Astrocyte (in vitro differentiated cells and primary cell): Measurements from ENCODE around the gene MEGF10. TPM values are rescaled to one million over a fixed set of nuclear protein-coding genes. Genes with fewer than 3 reads are reported as not detected.

Experiments used
- DNase-seq: peaks from one replicate; pipeline ENCODE4 v3.0.0-alpha.2; 2010; ENCODE audit warnings: low read depth
- FAIRE-seq: peaks from 2 replicates; lab custom pipeline; 2011; peaks lifted over from hg19 to GRCh38; lab: Jason Lieb, UNC
- H2AFZ ChIP-seq: 2 replicates; pipeline ENCODE4 v1.6.0; 2012; ENCODE audit warnings: low read depth, low read length, inconsistent platforms
- H3K27ac ChIP-seq: 2 replicates; pipeline ENCODE4 v1.5.1; 2011; ENCODE audit warnings: low read depth, low read length, inconsistent platforms
- H3K27me3 ChIP-seq: 2 replicates; pipeline ENCODE4 v1.6.0; 2011; ENCODE audit warnings: low read length, inconsistent platforms; ENCODE audit not compliant: insufficient read depth
- H3K36me3 ChIP-seq: 2 replicates; pipeline ENCODE4 v1.5.1; 2011; ENCODE audit warnings: low read length, inconsistent platforms; ENCODE audit not compliant: insufficient read depth
- H3K4me1 ChIP-seq: 2 replicates; pipeline ENCODE4 v1.5.1; 2011; ENCODE audit warnings: low read length, inconsistent platforms; ENCODE audit not compliant: insufficient read depth
- H3K4me2 ChIP-seq: 2 replicates; pipeline ENCODE4 v1.6.0; 2012; ENCODE audit warnings: low read length, inconsistent platforms
- H3K4me3 ChIP-seq: 2 replicates; pipeline ENCODE4 v1.5.1; 2011; ENCODE audit warnings: low read depth, mild to moderate bottlenecking, low read length, inconsistent platforms; ENCODE audit not compliant: insufficient read depth
- H3K79me2 ChIP-seq: 2 replicates; pipeline ENCODE4 v1.6.0; 2012; ENCODE audit warnings: mild to moderate bottlenecking, low read length, inconsistent platforms; ENCODE audit not compliant: insufficient read depth
- H3K9ac ChIP-seq: 2 replicates; pipeline ENCODE4 v1.6.0; 2012; ENCODE audit warnings: mild to moderate bottlenecking, low read length, inconsistent platforms
- H3K9me3 ChIP-seq: 2 replicates; pipeline ENCODE4 v1.5.1; 2012; ENCODE audit warnings: low read depth, mild to moderate bottlenecking, low read length, inconsistent platforms; ENCODE audit not compliant: insufficient read depth
- H4K20me1 ChIP-seq: 2 replicates; pipeline ENCODE4 v1.6.0; 2012; ENCODE audit warnings: low read length, inconsistent platforms; ENCODE audit not compliant: insufficient read depth
- H3K27ac Mint-ChIP-seq: one replicate; pipeline ENCODE4 v1.8.0; 2021; ENCODE audit warnings: mild to moderate bottlenecking, mixed read lengths; ENCODE audit not compliant: unreplicated experiment
- H3K27me3 Mint-ChIP-seq: one replicate; pipeline ENCODE4 v1.8.0; 2021; ENCODE audit warnings: low read depth, mixed read lengths; ENCODE audit not compliant: unreplicated experiment
- H3K36me3 Mint-ChIP-seq: one replicate; pipeline ENCODE4 v1.8.0; 2021; ENCODE audit warnings: low read depth, mixed read lengths; ENCODE audit not compliant: unreplicated experiment
- H3K4me1 Mint-ChIP-seq: one replicate; pipeline ENCODE4 v1.8.0; 2021; ENCODE audit warnings: low read depth, mixed read lengths; ENCODE audit not compliant: unreplicated experiment
- H3K4me3 Mint-ChIP-seq: one replicate; pipeline ENCODE4 v1.8.0; 2021; ENCODE audit warnings: mild to moderate bottlenecking, moderate library complexity, mixed read lengths; ENCODE audit not compliant: unreplicated experiment
- H3K9me3 Mint-ChIP-seq: one replicate; pipeline ENCODE4 v1.8.0; 2021; ENCODE audit warnings: mild to moderate bottlenecking, mixed read lengths; ENCODE audit not compliant: unreplicated experiment
- EZH2 ChIP-seq: IDR thresholded peaks from 2 replicates; pipeline ENCODE4 v1.6.1; 2012; ENCODE audit warnings: mild to moderate bottlenecking, low read length, inconsistent platforms; ENCODE audit not compliant: insufficient read depth
- total RNA-seq: library from RNA; stranded (reverse); gene quantifications from 2 replicates; pipeline ENCODE4 v1.2.1, GENCODE V29; 2021
- TF ChIP-seq, protein P1 (sequence below): IDR thresholded peaks from 2 replicates; pipeline ENCODE4 v1.5.1; 2011; ENCODE audit warnings: low read depth, mild to moderate bottlenecking, inconsistent platforms, low read length, moderate library complexity; ENCODE audit not compliant: insufficient read depth

MEGF10 gene
- total RNA-seq, 1 donor from 2014 or later, result 15.8 TPM

DNA sequence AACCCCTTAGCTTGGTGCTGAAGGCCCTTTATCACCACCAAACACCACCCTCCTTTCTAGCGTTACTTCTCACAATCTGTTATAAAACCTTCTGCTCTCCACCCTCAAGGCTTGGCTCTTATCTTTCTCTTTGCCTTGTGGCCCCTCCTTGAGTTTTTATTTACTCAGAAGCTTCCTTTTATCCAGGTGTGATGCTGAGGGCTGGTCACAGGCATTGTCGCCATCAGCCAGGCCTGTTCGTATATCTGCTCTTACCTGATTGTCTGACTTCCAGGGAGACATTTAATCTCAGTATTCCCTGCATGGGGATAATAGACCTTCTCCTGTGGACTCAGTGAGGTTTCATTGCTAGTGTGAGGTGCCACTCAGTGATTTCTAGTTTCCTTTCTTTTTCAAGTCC is 34.2 kb downstream of the MEGF10 start:
- Histone ChIP-seq H3K79me2 (no peaks in the 10 kb centered on the region), H3K9me3 (no peaks in the 10 kb centered on the region), H3K27me3 (no peaks in the 10 kb centered on the region), H3K36me3 (no peaks in the 10 kb centered on the region), H2AFZ (no peak overlapping the region), H3K27ac (no peak overlapping the region), H3K4me2 (no peak overlapping the region), H3K4me3 (no peak overlapping the region), H4K20me1 (no peaks in the 10 kb centered on the region), H3K9ac (no peak overlapping the region), H3K4me1 (peaks cover 15% of the 10 kb centered on the region)
- Mint-ChIP-seq H3K4me3 (no peak overlapping the region), H3K27ac (no peak overlapping the region), H3K4me1 (peaks cover 24% of the 10 kb centered on the region), H3K9me3 (no peaks in the 10 kb centered on the region), H3K27me3 (no peaks in the 10 kb centered on the region), H3K36me3 (no peaks in the 10 kb centered on the region)
- no peak for DNase-seq
- TF ChIP-seq, protein P1, sequence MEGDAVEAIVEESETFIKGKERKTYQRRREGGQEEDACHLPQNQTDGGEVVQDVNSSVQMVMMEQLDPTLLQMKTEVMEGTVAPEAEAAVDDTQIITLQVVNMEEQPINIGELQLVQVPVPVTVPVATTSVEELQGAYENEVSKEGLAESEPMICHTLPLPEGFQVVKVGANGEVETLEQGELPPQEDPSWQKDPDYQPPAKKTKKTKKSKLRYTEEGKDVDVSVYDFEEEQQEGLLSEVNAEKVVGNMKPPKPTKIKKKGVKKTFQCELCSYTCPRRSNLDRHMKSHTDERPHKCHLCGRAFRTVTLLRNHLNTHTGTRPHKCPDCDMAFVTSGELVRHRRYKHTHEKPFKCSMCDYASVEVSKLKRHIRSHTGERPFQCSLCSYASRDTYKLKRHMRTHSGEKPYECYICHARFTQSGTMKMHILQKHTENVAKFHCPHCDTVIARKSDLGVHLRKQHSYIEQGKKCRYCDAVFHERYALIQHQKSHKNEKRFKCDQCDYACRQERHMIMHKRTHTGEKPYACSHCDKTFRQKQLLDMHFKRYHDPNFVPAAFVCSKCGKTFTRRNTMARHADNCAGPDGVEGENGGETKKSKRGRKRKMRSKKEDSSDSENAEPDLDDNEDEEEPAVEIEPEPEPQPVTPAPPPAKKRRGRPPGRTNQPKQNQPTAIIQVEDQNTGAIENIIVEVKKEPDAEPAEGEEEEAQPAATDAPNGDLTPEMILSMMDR, result no peak
- TF ChIP-seq EZH2, result no peak
- FAIRE-seq, result no peak

DNA sequence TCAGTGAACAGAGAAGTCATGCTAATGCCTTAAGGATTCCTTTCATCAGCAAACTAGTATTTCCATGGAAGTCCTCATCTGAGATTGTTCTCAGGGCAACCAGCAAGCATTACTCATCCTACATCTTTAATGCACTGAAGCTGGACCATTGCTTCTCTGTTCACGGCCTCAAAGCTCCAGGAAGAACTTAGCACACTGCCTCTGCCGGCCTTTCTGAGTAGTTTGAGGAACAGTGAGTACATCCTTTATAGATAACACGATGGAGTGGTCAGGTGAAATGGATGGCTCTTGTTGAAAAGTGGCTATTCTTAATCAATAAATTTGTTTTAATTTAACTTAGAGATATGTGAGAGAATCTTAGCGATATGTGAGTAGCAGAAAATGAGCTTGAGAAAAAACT is 35.8 kb downstream of the MEGF10 start:
- FAIRE-seq (no peak), DNase-seq (no peak)
- no peak overlapping the region for H3K27ac ChIP-seq
- Mint-ChIP-seq H3K27ac (no peak overlapping the region), H3K4me3 (no peak overlapping the region), H3K9me3 (no peaks in the 10 kb centered on the region), H3K27me3 (no peaks in the 10 kb centered on the region), H3K4me1 (peaks cover 14% of the 10 kb centered on the region), H3K36me3 (no peaks in the 10 kb centered on the region)
- H3K79me2 ChIP-seq, result no peaks in the 10 kb centered on the region
- H2AFZ ChIP-seq, result no peak overlapping the region
- H3K4me3 ChIP-seq, result no peak overlapping the region
- TF ChIP-seq, protein P1, result no peak
- no peak for TF ChIP-seq EZH2
- no peaks in the 10 kb centered on the region for H3K36me3 ChIP-seq
- no peaks in the 10 kb centered on the region for H3K27me3 ChIP-seq
- no peak overlapping the region for H3K4me2 ChIP-seq
- no peaks in the 10 kb centered on the region for H3K9me3 ChIP-seq
- H3K4me1 ChIP-seq, result no peaks in the 10 kb centered on the region
- no peaks in the 10 kb centered on the region for H4K20me1 ChIP-seq
- H3K9ac ChIP-seq, result no peak overlapping the region

DNA sequence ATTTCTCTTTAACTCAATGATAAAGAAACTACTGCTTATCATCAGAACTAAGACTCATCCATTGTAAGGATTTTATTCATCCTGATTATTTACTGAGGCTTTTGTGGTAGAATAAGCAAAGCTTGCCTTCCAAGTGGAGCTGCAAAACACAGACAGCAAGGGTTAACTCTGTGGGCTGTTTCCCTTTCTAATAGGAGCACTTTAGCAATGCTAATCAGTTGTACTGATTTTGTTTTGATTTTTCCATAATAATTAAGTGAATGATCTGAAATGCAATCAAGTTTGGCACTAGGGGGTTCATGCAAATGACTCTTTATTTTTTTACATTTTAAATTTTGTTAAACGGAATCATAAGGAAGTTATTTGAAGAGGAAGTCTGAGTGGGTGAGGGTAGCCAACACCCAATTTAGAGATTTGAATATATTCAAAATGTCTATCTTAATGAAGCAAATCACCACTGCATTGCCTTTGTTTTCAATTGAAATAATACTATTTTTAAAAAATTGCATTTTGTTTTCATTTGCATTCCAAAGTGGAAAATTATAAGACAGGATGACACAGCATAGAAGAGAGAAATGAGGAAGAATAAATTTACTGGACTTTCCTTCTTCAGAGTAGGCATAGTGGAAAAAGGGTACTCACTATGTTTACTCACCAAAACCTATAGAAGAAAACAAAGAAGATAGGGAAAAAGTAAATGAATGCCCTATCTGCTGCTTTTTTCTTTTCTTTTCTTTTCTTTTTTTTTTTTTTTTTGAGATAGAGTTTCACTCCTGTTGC is 36.6 kb downstream of the MEGF10 start:
- Mint-ChIP-seq H3K27me3 (no peaks in the 10 kb centered on the region), H3K4me3 (no peak overlapping the region), H3K36me3 (no peaks in the 10 kb centered on the region), H3K9me3 (no peaks in the 10 kb centered on the region), H3K4me1 (peaks cover 17% of the 10 kb centered on the region), H3K27ac (no peak overlapping the region)
- Histone ChIP-seq H3K4me1 (no peaks in the 10 kb centered on the region), H3K36me3 (no peaks in the 10 kb centered on the region), H3K79me2 (no peaks in the 10 kb centered on the region), H3K4me2 (no peak overlapping the region), H3K9me3 (no peaks in the 10 kb centered on the region), H2AFZ (no peak overlapping the region), H3K9ac (no peak overlapping the region), H3K27ac (no peak overlapping the region), H3K27me3 (no peaks in the 10 kb centered on the region), H3K4me3 (no peak overlapping the region), H4K20me1 (no peaks in the 10 kb centered on the region)
- FAIRE-seq (no peak), DNase-seq (no peak)
- TF ChIP-seq, protein P1, result no peak
- no peak for TF ChIP-seq EZH2
